Activated CD4-positive, alpha-beta T cell treated with anti-CD3 and anti-CD28 coated beads, Interleukin-2, amount 50 U/mL, for 48 hours (primary cell): ENCODE results near the gene HSPB6.
"Not testable (repeated sequence)": the region's sequence is repeated elsewhere in the genome, so short reads cannot be mapped to it uniquely, and the experiment has no call there.

Source experiments
- DNase-seq, 2 experiments: peaks; one replicate each; pipeline ENCODE4 v3.0.0-alpha.2; 2020

Gene HSPB6

DNA sequence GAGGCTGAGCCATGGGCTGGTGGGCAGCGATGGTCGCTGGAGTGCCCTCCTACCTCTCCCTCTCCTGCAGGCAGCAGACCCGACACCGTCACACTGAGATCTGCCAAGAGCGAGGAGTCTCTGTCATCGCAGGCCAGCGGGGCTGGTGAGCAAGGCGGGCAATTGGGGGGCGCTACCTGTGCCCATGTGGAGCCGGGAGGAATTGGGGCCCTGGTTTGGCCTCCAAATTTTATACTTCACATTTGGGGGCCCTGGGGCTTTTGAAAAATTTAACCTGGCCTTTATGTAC, 28.5 kb upstream of the HSPB6 start:
- DNase-seq: no peak

DNA sequence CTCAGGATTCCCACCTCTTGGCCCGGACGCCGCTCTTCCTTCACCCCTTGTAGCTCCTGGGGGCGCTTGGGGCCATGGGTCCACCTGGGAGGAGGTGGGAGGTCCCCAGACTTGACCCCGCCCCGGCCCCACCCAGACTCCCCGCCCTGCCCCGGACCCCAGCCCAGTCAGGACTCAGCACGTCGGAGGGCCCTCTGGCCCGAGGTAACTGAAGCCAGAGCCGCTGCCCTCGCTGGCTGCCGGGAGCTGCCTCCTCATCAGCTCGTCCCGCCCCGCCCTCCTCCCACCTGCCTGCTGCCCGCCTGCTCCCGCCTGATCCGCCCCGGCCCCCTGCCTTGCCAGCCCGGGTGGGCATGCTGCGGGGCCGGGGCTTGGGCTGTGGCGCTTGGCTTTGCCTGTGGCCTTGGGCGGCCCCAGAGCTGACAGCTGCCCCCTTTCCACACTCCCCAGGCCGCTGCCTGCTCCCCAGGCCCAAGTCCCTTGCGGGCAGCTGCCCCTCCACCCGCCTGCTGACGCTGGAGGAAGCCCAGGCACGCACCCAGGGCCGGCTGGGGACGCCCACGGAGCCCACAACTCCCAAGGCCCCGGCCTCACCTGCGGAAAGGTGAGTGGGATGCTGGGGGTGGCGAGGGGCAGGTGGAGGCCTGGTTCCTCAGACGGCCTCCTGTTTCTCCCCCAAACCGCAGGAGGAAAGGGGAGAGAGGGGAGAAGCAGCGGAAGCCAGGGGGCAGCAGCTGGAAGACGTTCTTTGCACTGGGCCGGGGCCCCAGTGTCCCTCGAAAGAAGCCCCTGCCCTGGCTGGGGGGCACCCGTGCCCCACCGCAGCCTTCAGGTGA, 27.9 kb upstream of the HSPB6 start:
- DNase-seq: no peak

DNA sequence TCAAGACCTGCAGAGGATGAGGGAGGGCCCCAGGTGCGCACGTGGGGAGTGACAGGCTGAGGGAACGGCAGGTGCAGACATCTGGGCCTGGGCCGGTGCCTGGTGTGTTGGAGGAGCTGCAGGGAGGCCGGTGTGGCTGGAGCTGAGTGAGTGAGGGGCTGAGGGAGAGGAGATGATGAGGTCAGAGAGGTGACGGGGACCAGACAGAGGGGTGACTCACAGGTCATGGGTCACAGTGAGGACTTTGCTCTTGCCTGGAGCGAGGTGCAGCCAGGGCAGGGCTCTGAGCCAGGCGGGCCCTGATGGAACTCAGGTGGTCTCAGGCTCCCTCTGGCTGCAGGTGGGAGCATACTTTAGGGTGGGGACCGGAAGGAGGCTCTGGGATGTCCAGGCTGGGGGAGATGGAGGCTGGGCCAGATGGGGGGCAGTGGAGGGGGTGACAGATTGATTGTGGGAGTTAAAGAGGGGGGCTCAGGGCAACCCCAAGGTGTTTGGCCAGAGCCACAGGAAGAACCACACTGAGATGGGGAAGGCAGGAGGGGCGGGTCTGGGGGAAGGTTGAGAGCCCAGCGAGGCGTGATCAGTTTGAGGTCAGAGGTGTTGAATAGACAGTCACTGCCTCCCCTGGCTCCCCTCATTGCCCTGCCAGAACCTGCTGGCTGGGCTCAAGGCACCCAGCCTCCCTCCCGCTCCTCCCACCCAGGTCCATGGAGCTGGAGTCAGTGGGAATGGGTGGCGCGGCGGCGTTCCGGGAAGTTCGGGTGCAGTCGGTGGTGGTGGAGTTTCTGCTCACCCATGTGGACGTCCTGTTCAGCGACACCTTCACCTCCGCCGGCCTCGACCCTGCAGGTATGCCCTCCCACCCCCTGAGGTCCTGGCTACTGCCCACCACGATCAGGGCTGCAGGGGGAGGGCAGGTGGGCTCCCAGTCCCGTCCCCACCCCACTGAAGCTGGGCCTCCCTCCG, 26.9 kb upstream of the HSPB6 start:
- DNase-seq: no peak

DNA sequence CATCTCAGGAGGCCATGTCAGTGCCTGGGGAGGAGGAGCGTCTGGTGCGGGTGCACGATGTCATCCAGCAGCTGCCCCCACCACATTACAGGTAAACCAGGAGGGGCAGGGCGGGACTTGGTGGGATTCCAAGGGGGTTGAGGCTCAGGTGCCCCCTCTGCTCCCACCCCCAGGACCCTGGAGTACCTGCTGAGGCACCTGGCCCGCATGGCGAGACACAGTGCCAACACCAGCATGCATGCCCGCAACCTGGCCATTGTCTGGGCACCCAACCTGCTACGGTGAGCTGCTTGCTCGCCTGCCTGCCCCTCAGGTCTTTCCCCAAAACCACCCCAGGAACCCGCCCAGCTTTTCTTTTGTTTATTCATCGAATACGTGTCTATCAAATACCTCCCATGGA, 25.8 kb upstream of the HSPB6 start:
- DNase-seq: no peak

DNA sequence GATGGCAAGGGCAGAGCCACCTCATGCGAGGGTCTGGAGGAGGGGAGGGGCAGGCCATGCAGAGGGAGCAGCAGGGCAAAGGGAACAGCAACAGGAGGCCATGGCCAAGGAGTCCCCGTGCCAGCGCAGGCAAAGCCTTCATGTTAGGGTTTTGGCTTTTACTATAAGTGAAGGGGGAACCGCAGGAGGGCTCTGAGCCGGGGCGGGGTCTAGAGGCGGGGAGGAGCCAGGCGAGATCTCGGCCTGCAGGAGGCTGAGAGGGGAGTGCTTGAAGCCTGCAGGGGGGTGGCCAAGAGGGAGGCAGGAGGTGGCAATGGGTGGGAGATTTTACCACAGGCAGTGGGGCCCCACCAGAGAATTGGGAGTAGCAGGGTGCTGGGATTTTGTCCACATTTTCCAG, 24.8 kb upstream of the HSPB6 start:
- no peak for DNase-seq

DNA sequence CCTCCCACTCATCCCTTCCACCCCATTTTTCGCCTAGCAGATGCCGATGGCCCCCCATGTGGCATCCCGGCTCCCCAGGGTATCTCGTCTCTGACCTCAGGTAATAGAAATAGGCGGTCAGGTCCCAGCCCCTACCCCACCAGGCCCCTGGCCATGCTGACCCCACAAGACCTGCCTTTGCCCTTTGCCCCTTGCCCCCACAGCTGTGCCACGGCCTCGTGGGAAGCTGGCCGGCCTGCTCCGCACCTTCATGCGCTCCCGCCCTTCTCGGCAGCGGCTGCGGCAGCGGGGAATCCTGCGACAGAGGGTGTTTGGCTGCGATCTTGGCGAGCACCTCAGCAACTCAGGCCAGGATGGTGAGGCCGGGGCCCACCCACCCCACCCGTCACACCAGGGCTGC, 23.9 kb upstream of the HSPB6 start:
- DNase-seq: no peak

DNA sequence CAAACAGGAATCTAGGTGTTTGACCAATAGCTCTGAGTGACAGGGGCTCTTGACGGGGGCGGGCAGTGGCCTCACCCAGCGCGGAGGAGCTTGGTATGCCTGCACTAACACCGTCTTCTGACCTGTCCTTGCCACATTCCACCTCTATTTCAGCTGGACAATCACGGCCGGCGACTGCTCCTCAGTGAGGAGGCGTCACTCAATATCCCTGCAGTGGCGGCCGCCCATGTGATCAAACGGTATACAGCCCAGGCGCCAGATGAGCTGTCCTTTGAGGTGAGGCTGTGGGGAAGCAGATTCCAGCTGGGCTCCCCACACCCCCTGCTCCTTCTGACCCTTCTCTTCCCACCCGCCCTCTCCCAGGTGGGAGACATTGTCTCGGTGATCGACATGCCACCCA, 23.2 kb upstream of the HSPB6 start:
- no peak for DNase-seq

DNA sequence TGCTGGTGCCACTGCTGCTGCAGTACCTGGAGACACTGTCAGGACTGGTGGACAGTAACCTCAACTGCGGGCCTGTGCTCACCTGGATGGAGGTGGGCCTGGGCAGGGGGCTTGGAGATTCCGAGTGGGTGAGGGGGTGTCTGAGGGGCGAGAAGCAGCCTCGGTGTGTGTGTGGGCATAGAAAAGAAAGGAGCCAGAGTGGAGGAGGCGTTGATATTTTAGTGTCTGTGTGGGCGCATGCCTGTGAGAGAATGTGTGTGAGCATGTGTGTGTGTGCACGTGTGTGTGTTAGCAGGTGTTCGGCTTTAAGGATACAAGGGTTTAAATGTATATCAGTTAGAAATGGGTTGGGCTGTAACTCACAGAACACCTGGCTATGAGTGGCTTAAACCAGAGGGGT, 22.2 kb upstream of the HSPB6 start:
- no peak for DNase-seq

DNA sequence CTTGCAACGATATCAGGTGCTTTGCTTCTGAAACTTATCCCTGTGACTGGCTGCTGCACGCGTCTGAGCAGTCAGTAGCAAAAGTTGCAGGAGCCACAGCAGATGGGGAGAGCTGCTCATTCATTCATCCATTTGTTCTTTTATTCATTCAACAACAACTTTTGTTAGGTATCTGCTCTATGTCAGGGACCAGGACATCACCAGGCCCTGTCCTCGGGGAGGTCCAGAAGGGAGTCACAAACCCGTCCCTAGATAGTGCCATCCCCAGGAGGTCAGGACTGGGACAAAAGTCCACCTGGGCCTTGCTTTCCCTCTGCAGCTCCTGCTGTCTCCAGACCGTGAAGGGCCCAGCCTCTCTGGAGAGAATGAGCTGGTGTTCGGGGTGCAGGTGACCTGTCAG, 21.1 kb upstream of the HSPB6 start:
- DNase-seq: no peak

DNA sequence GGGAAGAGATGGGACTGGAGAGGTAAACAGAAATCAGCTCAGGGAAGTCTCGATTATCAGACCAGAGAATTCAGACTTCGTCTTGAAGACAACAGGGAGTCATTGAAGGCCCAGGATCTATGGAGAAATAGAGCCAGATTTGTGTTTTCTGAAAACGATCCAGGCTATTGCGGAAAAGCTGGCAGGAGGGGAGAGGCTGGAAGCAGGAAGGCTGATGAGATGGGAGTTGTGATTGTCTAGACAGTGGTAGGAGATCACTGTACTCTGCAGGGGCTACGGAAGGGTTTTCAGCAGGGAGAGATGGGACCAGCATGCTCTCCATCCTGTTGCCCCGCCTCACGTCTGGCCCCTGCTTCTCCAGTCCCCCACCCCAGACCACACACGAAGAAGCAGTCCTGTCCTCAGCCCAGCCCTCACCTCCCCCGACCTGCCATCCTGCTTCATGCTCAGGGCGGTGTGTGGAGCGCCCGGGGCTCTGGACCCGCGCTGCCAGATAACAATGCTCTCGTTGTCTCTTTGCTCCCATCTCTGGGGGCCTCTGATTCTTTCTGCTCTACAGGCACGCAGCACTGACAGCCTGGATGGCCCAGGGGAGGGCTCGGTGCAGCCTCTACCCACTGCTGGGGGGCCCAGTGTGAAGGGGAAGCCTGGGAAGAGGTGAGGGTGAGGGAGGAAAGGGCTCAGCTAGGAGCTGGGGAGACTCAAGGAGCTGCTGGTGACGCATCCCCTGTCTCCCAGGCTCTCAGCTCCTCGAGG, 20.4 kb upstream of the HSPB6 start:
- no peak for DNase-seq

DNA sequence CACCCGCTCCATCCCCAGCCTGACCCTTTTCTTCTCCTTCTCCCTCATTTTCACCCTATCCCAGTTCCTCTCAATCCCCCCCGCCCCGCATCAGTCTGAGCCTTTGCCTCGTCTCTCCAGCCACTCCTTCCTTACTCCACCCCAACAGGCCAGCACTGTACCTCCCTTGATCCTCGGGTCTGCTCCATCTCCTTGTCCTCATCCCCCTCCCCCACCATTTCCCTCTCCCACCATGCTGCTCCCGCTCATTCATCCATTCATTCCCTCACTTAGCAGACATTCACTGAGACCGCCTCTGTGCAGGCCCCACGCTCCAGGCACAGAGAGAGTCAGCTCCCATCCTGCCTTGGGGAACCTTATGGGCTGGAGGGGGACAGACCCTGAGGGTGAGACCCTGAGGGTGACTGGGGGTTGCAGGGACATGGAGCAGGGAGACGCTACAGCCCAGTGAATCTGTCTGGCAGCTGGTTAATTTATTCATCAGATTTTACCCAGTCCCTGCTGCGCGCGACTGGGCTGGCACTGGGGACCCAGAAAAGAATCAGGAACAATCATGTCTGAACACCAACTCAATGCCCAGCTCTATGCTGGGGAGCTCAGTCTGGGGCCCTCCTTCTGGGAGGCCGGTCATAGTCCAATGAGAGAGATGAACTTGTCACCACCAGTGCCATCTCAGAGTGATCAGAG, 19.4 kb upstream of the HSPB6 start:
- no peak for DNase-seq

DNA sequence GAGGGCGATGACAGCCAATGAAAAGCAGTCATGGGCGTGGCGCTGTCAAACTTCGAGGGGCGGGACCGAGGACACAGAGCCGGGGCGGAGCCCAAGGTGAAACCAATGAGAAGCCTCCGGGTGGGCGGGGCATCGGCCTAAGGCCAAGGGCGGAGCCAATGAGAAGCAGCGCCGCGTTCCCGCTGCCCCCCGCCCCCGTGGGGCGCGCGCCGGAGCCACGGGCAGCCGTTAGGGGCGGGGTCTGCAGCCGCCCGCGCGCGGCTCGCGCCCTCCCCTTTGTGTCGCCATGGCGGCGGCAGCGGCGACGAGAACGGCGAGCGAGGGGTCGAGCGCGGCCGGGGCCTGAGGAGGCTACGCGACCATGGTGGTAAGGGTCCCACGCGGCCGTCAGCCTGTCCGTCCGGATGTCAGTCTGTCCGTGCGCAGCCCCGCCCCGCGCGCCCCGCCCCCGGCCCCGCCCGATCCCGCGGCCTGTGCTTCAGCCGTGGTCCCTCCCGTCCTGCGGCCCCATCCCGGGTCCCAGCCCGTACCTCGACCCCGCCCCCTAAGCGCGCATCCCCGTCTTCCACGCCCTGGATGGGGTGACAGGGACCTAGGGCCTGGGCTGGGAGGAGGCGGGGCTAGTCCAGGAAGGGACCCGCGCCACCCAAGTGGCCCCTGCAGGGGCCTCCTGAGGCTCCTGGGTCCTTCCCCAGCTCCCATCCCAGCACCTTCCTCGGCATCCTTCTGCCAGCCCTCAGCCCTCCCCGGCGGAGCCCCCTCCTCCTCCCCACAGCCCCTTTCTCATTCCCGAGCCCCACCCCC, 18.7 kb upstream of the HSPB6 start, which contains the start of gene ARHGAP33:
TSS of gene ARHGAP33 (plus strand) at position 267 of the 804 bp plus-strand sequence. CDS start at position 362, 95 bp downstream.
- DNase-seq: peak; percentile 100

DNA sequence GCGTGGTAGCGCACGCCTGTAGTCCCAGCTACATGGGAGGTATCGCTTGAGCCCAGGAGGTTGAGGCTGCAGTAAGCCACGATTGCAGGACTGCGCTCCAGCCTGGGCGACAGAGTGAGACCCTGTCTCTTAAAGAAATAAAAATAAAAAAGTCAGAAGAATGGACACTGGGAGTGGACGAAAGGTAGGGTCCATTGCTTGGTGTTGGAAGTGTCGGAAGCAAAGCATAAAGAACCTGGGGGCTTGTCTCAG, 18.1 kb upstream of the HSPB6 start:
- DNase-seq: no peak

DNA sequence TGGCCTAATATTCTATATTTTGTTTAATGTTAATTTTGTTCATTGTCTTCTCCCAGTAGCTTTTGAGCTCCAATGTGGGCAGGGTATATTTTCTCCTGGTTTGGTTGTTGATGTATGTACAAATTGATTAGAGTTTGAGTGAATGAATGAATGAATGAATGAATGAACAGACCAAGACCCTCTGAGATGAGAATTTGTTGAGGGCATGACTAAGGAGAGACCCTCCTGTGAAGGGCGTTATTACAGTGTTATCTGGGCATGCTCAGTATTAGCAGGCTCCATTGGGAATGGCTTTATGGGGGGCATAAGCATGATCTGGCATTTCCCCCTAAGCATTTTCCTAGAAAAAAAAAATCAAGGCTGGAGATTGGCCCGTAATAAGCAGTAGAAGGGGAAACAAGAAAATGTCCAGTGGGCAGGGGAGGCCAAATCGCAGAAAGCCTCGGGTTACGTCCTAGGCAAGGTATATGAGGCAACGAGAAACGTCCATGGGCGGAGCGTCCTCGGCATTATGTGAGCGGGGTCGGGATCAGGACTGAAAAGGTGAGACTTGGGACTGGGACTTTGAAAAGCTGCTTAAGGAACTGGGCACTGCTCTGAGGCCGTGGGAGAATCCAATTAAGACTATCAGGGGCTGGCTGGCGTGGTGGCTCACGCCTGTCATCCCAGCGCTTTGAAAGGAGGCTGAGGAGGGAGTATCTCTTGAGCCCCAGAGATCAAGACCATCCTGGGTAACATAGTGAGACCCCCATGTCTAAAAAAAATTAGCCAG, 17.6 kb upstream of the HSPB6 start:
- no peak for DNase-seq

DNA sequence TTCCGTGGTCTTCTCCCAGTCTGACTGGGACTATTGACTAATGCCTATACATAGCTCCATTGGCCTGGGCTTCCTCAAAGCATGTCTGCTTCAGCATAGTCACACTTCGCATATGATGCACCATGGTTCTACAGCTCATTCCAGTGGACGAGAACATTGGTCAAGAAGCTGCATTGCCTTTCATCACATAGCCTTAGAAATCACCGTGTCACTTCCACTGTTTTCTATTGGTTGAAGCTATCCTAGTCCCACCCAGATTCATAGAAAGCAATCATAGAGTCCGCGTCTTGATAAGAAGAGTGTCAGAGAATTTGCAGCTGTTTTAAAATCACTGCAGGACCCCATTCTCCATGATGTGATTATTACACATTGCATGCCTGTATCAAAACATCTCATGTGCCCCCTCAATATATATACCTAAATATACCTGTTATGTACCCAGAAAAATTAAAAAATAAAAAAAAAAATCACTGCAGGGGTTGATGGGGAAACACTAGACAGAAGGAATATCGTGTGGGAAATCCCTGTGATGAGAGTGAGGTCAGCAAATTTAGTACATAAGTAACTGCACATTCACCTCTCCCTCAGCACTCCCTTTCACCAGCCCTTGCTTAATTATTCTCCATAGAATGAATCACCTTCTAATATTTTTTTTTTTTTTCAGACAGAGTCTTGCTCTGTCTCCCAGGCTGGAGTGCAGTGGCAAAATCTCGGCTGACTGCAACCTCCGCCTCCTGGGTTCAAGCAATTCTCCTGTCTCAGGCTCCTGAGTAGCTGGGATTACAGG, 16.4 kb upstream of the HSPB6 start:
- no peak for DNase-seq

DNA sequence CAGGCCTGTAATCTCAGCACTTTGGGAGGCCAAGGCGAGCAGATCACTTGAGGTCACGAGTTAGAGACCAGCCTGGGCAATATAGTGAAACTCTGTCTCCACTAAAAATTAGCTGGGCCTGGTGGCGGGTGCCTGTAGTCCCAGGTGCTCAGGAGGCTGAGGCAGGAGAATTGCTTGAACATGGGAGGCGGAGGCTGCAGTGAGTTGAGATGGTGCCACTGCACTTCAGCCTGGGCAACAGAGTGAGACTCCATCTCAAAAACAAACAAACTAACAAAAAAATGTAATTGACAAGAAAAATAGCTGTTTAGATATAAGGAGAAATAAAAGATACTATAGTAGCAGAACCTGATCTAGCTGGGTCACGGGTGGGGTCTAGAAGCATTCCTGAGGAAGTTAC, 15.5 kb upstream of the HSPB6 start:
- not testable (repeated sequence) for DNase-seq

DNA sequence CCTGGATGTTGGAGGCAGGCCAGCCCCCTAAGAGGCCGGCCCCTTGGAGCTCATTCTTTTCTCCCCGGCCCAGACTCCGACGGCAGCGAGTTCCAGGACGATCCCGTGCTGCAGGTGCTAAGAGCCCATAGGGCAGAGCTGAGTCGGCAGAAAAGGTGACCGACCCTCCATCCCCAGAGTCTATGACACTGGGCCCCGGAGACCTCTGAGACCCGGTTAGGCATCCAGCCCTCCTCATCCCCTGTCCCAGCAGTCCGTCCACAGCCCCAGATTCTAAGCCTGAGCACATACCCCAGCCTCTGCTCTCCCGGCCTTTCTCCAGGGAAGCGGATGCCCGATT, 11.2 kb upstream of the HSPB6 start:
- no peak for DNase-seq

DNA sequence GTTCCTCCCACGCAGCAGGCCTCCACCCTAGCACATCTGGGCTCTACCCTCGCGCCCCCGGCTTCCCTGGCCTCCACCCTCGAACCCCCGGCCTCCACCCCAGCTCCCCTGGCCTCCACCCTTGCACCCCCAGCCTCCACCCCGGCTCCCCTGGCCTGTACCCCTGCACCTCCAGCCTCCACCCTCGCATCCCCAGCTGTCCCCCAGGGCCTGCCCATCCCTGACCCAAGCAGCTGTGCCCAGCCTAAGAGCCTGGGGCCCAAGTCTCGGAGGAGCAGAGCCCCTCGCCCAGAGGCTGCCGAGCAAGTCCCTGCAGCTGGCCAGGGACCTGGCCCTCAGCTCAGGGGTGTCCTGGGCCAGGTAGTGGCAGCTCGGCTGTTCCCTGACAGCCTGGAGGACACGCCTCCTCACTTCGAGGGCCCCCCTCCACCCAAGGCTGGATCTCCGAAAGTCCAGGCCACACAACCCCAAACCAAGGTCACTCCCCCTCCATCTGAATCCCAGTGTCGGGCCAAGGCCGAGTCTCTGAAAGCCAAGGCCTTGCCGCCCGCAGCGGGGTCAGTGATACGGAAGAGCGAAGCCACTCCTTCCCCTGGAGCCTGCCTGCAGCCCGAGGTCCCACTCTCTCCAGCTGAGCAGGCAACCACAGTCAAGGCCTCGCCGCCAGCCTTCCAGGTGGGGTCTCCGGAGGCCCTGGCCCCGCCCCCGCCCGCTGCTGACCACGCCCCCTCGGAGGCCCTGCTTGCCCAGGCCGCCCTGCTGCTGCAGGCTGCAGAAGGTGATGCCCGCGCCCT, 10.7 kb upstream of the HSPB6 start:
- DNase-seq: no peak

DNA sequence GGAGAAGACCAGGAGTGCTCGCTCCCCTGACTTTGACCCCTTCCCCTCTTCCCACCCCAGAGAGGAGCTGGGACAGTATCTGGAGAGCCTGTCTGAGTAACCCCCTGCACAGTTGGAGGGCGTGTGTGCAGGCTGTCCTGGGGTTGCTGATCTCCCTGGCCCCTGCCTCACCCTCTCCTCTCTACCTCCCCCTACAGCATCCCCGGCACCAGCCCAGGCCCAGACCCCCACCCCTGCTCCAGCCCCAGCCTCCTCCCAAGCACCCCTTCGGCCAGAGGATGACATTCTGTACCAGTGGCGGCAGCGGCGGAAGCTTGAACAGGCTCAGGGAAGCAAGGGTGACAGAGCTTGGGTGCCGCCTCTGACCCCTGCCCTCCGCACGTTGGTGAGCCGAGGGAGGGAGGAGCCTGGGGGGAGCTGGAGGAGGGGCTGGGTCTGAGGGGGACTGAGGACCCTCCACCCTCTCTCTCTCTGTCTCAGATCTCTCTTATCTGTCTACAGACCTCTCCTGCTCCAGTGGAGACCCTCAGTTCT, 9.8 kb upstream of the HSPB6 start:
- DNase-seq: no peak
